Measurements from ENCODE around the gene MIEF2.

GRCh38 chr17:18254888-18255649 lies 5.4 kb upstream of the MIEF2 start:
- no peak for TF ChIP-seq CTCF (conservative IDR thresholded peaks at IDR 0.05; ENCODE audit: low read length)
- no peak for TF ChIP-seq EZH2phosphoT487 (IDR thresholded peaks at IDR 0.05; ENCODE audit: borderline replicate concordance)

All from Loucy (cell line).